ENCODE data around the gene GIMAP5. TPM values are rescaled to one million over a fixed set of nuclear protein-coding genes. Genes with fewer than 3 reads are reported as not detected.
A peak's percentile ranks its signal among the peaks of the same experiment; 100 is the strongest.

GIMAP5 gene
- total and polyA plus RNA-seq, 2 donors (not counting 1 experiment from before 2014, with no cell fraction given), result not detected

GRCh38 chr7:150751702-150752101 is 14.5 kb downstream of the GIMAP5 start:
- no peaks in the 10 kb centered on the region for H3K9me3 ChIP-seq (ENCODE audit: control insufficient read depth, insufficient read depth, low read depth, low read length)
- H3K27me3 ChIP-seq (ENCODE audit: control insufficient read depth, insufficient read depth, low read length), result no peaks in the 10 kb centered on the region
- no peak overlapping the region for H3K4me3 ChIP-seq (replicated peaks in 1 of 4; ENCODE audit: control extremely low read depth in 1 of 4, insufficient read depth in 1 of 4, low read depth in 3 of 4, low read length in 4 of 4)
- H3K4me1 ChIP-seq (ENCODE audit: control insufficient read depth, extremely low read depth, insufficient read depth, low read length), result no peaks in the 10 kb centered on the region
- no peaks in the 10 kb centered on the region for H4K20me1 ChIP-seq (ENCODE audit: control insufficient read depth, extremely low read depth, insufficient read depth, low read length)
- H2AFZ ChIP-seq (ENCODE audit: low read length), result no peak overlapping the region
- no peak for DNase-seq (ENCODE audit: low read depth in 2 of 2)
- no peak overlapping the region for H3K27ac ChIP-seq (ENCODE audit: insufficient read depth, low read length)
- H3K4me2 ChIP-seq (ENCODE audit: extremely low read depth, insufficient read depth, low read length), result no peak overlapping the region
- no peaks in the 10 kb centered on the region for H3K36me3 ChIP-seq (ENCODE audit: control insufficient read depth, insufficient read depth, low read length)
- no peak for TF ChIP-seq EZH2 (IDR thresholded peaks at IDR 0.05; ENCODE audit: low read length, missing control alignments)
- TF ChIP-seq, protein P1, sequence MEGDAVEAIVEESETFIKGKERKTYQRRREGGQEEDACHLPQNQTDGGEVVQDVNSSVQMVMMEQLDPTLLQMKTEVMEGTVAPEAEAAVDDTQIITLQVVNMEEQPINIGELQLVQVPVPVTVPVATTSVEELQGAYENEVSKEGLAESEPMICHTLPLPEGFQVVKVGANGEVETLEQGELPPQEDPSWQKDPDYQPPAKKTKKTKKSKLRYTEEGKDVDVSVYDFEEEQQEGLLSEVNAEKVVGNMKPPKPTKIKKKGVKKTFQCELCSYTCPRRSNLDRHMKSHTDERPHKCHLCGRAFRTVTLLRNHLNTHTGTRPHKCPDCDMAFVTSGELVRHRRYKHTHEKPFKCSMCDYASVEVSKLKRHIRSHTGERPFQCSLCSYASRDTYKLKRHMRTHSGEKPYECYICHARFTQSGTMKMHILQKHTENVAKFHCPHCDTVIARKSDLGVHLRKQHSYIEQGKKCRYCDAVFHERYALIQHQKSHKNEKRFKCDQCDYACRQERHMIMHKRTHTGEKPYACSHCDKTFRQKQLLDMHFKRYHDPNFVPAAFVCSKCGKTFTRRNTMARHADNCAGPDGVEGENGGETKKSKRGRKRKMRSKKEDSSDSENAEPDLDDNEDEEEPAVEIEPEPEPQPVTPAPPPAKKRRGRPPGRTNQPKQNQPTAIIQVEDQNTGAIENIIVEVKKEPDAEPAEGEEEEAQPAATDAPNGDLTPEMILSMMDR (conservative IDR thresholded peaks at IDR 0.05 in 1 of 2, IDR thresholded peaks at IDR 0.05 in 1 of 2; ENCODE audit: low read depth in 1 of 2, low read length in 2 of 2), result no peak
- H3K79me2 ChIP-seq (ENCODE audit: control insufficient read depth, insufficient read depth, low read length), result no peaks in the 10 kb centered on the region
- no peak overlapping the region for H3K9ac ChIP-seq (ENCODE audit: insufficient read depth, low read length)

DNA sequence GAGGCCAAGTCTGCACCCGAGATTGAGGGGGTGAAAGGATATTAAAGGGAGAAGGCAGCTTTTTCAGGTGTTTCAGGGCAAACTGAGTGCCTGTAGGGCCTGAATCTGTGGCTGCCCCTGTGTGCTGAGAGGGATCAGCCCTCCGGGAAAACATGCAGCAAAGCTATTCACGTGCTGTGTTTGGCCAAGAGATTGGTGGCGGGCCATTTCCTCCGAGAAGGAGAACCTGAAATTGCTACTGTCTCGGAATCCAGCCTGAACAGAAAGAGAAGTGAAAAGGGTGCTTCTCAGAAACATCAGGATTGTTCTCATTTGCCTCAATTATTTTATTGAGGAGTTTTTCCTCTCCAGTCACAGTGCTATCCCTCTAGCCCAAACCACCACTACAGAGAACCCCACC is 16.0 kb downstream of the GIMAP5 start:
- Histone ChIP-seq H3K4me2 (ENCODE audit: extremely low read depth, insufficient read depth, low read length) (no peak overlapping the region), H2AFZ (ENCODE audit: low read length) (no peak overlapping the region), H4K20me1 (ENCODE audit: control insufficient read depth, extremely low read depth, insufficient read depth, low read length) (no peaks in the 10 kb centered on the region), H3K9ac (ENCODE audit: insufficient read depth, low read length) (no peak overlapping the region), H3K79me2 (ENCODE audit: control insufficient read depth, insufficient read depth, low read length) (no peaks in the 10 kb centered on the region), H3K27me3 (ENCODE audit: control insufficient read depth, insufficient read depth, low read length) (no peaks in the 10 kb centered on the region), H3K4me3 (replicated peaks in 1 of 4; ENCODE audit: control extremely low read depth in 1 of 4, insufficient read depth in 1 of 4, low read depth in 3 of 4, low read length in 4 of 4) (no peak overlapping the region), H3K4me1 (ENCODE audit: control insufficient read depth, extremely low read depth, insufficient read depth, low read length) (no peaks in the 10 kb centered on the region), H3K36me3 (ENCODE audit: control insufficient read depth, insufficient read depth, low read length) (no peaks in the 10 kb centered on the region), H3K27ac (ENCODE audit: insufficient read depth, low read length) (no peak overlapping the region), H3K9me3 (ENCODE audit: control insufficient read depth, insufficient read depth, low read depth, low read length) (no peaks in the 10 kb centered on the region)
- DNase-seq (ENCODE audit: low read depth in 2 of 2), result no peak
- TF ChIP-seq, protein P1 (conservative IDR thresholded peaks at IDR 0.05 in 1 of 2, IDR thresholded peaks at IDR 0.05 in 1 of 2; ENCODE audit: low read depth in 1 of 2, low read length in 2 of 2), result no peak
- no peak for TF ChIP-seq EZH2 (IDR thresholded peaks at IDR 0.05; ENCODE audit: low read length, missing control alignments)

- H3K4me3 ChIP-seq (replicated peaks in 1 of 4; ENCODE audit: control extremely low read depth in 1 of 4, insufficient read depth in 1 of 4, low read depth in 3 of 4, low read length in 4 of 4), result no peak overlapping the region
- no peaks in the 10 kb centered on the region for H3K4me1 ChIP-seq (ENCODE audit: control insufficient read depth, extremely low read depth, insufficient read depth, low read length)
- no peak overlapping the region for H3K4me2 ChIP-seq (ENCODE audit: extremely low read depth, insufficient read depth, low read length)
- no peak overlapping the region for H2AFZ ChIP-seq (ENCODE audit: low read length)
- H3K9me3 ChIP-seq (ENCODE audit: control insufficient read depth, insufficient read depth, low read depth, low read length), result no peaks in the 10 kb centered on the region
- no peaks in the 10 kb centered on the region for H3K36me3 ChIP-seq (ENCODE audit: control insufficient read depth, insufficient read depth, low read length)
- H3K27ac ChIP-seq (ENCODE audit: insufficient read depth, low read length), result no peak overlapping the region
- H3K79me2 ChIP-seq (ENCODE audit: control insufficient read depth, insufficient read depth, low read length), result no peaks in the 10 kb centered on the region
- no peaks in the 10 kb centered on the region for H4K20me1 ChIP-seq (ENCODE audit: control insufficient read depth, extremely low read depth, insufficient read depth, low read length)
- TF ChIP-seq, protein P1 (conservative IDR thresholded peaks at IDR 0.05 in 1 of 2, IDR thresholded peaks at IDR 0.05 in 1 of 2; ENCODE audit: low read depth in 1 of 2, low read length in 2 of 2), result peak in 1 of 2 donors; percentile 6
- no peak for TF ChIP-seq EZH2 (IDR thresholded peaks at IDR 0.05; ENCODE audit: low read length, missing control alignments)
- no peaks in the 10 kb centered on the region for H3K27me3 ChIP-seq (ENCODE audit: control insufficient read depth, insufficient read depth, low read length)
- no peak overlapping the region for H3K9ac ChIP-seq (ENCODE audit: insufficient read depth, low read length)
- no peak for DNase-seq (ENCODE audit: low read depth in 2 of 2)
Measured at GRCh38 chr7:150753826-150754603, 16.8 kb downstream of the GIMAP5 start.

Measured in fibroblast of lung (primary cell).